Cerebellar cortex (tissue), 1 donor: Measurements from ENCODE around the gene CCHCR1.

ENCODE experiments used
- DNase-seq: peaks from one replicate; pipeline ENCODE4 v3.0.0-alpha.2; 2015; ENCODE audit warnings: low spot score

CCHCR1 gene

DNA sequence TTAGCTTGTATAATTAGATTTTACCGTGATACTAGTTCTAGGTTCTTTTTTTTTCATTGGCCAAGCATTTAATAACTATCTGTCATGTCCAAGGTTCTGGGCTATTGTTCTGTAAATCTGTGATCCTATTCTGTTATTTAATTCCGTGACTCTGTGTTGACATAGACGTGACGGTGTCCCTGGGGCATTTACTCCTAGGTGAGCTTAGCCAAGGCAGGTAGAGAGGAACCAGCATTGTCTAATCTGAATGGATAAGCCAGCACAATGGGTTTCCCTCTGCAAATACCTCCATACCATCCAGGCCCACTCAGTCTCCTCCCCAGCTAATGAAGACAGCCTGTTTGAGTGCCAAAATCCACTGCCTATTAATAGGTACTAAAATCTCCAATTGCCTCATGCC is 28.5 kb downstream of the CCHCR1 start:
- DNase-seq: no peak

DNA sequence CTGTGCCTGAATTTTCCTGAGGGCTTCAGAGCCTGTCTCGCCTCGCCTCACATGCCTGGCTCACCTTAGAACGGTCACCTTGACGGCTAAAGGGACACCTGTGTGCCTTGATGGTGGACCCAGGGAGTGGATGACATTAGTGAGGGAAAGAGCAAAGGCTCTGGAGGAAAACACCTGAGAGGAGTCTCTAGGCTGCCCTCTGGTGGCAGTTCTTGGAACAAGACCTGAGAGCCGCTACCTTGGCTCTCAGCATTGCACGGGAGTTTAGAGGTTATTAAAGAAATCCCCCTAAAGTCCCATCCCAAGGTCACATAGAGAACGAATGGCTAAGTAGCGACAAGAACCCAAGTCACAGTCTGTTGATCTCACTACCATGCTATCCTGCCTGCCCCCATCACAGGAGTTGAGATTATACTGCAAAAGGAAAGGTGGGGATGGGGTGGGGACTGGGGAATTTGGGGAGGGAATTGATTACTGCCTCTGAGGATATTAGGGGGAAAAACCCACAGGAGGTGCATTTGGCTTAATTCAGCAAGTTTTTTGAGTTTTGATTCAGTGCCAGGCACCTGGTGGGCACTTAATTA is 29.4 kb downstream of the CCHCR1 start:
- DNase-seq: peak; percentile 83

DNA sequence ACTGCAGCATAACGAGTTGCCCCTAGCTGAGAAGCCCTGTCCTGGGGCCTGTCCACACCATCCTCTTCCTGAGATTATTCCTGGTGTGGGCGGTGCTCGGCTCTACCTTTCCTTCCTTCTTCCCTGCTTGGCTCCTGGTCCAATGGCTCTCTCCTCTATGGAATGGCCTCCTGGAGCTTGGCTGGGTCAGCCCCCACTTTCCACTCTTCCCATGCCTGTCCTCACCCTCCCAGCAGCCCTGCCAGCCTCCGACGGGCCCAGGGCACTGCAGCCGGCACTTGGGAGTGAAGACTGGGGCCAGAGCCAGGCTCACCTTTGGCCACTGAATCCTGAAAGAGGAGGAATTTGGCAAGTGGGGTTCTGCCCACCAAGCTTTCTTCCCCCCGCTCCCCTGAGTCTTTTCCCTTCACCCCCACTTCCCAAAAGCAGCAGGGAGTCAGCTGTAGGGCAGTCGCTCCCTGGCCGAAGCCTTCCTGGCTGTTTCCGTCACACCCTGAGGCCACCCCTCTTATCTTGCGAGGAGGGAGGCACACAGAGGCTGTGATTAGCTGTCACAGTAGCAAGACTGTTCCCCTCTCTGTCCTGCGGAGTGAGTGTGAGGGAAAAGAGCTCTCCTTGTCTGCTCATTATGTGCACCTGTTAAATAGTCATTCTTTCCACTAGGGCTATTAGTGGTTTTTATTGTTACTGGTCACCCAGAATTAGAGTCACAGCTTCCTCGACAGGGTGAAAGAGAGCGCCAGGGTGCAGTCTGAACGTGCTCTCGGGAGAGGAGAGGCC is 31.0 kb downstream of the CCHCR1 start:
- DNase-seq: no peak

DNA sequence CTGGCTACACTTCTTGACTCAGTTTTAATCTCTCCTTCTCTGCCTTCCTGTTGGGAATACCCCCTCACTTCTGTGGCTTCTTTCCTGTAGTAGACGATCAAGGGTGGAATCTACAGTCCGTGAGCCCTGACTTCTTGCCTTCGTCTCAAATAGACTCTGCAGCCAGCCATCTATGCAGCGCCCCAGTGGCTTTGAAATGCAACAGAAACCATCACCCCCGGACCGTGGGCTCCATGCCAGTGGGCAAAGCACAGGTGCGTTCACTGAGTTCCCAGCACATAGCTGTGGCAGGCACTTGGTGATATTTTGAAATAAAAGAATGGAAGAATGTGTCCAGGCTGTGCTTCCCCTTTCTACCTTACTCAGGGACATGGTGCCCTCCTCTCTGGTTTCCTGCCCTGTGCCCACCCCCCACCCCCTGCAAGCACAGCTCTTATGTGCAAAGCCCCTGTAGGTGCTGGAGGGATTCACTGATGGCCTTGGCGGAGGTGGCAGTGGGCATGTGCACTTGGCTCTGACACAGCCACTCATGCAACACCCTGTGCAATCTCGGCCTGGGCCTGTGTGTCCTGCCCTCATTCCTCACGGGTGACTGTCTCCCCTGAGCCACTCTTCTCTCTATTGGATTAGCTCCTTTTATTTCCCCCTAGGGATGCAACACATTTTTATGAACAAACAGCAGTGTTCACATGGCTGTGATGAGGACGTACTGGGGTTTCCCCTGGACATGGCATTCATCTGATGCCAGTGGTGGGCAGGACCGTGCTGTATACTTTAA is 31.8 kb downstream of the CCHCR1 start:
- DNase-seq: no peak

DNA sequence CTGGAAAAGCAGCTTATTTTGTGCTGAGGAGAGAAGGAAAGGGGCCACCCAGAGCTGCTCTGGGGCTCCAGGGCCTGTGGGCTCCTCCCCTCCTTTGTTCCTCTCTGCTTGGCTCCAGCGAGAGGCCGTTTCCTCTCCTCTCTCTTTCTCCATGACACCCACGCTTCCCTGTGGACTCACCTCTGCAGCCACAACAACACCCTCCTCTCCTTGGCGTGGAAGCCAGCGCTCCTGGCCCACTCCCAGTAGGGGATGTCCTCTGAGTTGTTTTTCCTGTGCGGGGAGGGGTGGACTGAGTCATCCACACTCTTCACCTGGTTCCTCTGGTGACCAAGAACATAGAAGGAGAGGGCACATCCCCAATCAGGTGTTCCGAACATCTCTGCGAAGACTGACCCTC is 32.4 kb downstream of the CCHCR1 start:
- no peak for DNase-seq

DNA sequence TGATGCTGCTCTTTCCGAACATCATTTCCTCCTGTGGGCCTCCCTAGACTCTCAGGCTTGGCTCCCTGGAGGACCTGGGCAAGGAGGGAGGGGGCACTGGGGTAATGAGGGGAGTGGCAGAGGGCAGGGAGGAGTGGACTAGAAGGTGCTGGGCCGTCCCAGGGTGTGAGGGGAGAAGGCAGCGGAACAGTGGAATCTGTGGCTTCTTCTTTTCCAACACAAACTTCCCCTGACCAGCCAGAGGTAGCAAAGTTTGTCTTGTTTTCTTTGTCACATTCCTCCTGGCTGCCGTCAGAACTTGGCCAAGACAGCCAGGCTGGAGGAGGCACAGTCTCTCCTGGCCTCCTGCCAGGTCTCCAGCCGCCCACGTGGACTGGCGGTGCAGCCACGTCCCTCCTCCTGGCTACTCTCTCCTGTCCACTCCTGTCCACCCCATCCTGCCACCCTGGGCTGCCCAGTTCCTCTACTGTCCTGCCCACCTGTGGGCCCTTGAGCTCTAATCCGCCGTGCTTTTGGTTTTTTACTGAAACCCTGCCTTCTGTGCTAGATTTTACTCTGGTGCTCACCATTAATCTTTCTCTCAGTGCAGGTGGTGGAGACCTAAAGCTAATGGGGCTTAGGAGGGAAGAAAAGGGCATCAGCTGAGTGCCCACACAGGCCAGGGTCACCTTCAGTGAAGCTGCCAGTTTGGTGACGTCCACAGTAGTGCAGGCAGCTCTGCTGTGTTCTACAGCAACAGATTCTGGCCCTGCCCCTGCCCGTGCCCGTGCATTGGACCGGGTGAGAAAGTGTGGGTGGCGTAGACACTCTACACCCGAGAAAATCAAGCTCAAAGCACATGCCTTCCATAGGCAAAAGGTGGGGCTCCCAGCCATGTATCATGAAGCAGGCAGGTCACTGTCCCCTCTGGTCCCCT is 34.6 kb downstream of the CCHCR1 start:
- peak; percentile 44 for DNase-seq

DNA sequence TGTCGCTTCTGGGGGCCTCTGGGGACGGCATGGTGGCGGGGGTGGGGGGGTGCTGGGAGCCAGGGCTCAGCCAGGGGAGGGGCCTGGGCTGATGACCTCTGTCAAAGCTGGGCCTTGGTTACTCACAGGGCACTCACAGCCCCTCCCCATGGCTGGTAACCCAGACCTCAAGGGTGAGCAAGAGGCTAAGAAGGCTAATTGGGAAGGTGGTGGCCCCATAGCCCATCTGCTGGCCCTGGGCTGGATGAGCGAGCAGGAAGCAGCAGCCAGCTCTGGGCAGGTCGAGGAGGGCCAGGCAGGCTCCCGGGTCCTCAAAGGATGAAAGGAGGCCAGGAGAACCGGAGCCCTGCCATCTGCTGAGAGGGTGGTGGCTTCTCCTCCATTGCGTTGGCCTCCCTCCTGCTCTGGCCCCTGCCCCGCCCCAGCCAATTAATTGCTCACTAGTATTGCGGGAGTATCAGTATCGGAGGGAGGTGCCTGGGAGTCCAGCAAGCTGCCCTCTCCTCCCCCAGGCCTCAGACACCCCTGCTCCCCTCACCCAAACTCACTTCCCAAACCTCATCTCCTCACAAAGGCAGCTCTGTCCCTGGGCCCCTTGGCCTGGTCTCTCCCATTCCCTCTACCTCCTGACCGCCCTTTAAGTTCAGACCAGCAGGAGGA is 36.3 kb downstream of the CCHCR1 start:
- DNase-seq: no peak

DNA sequence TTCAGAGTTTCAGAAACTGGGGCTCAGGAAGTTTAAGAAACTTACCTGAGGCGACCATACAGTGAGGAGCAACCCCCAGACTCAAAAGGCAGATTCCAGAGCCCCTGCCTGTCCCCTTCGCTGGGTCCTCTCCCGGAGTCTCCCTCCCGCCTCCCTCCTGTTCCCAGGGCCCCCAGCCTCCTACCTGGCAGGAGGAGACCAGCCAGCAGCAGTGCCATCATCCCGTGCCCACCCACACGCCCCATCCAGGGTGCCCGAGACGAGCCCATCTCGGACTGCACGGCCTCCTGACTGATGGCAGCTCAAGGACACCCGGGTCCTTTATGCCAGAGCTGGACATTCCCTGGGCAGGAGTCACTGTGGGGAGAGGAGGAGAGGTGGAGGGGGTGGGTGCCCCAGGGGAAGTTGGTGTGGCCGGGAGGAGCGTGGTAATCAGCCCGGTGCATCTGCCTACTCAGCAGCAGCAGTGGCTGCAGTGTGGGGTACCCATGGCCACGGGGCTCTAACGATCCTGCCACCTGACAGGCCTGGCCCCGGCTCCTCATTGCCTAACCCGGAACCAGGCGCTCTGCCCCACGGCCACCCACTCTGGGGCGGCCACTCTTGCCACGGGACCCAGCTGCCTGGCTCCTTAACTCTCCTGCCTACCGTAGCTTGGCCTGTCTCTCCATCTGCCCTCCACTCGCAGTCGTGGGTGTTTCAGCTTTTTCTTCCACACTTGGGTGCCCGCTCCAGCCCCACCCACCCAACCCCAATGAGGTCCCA is 37.3 kb downstream of the CCHCR1 start, which contains the start of gene CDSN:
CDSN (minus strand) TSS at position 296 of the 765 bp plus-strand sequence; CDS start at position 269, 27 bp downstream.
- DNase-seq: no peak

DNA sequence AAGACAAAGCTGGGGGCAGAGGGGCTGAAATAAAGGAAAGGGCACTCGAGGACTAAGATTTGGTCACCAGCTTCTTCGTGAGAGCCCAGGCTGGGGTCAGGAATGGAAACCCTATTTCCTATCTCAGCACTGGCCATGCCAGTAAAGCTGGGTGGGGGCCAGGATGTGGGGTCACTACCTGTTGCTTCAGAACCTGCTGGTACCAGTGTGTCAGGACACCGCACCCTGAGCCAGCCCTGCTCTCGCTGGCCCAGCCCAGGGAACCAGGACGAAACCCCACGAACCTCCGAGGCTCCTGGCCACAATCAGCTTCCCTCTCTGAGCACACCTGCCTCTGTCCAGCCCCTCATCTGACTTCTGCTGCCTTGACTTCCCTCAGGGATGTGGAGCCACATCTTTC is 39.4 kb downstream of the CCHCR1 start:
- DNase-seq: no peak

DNA sequence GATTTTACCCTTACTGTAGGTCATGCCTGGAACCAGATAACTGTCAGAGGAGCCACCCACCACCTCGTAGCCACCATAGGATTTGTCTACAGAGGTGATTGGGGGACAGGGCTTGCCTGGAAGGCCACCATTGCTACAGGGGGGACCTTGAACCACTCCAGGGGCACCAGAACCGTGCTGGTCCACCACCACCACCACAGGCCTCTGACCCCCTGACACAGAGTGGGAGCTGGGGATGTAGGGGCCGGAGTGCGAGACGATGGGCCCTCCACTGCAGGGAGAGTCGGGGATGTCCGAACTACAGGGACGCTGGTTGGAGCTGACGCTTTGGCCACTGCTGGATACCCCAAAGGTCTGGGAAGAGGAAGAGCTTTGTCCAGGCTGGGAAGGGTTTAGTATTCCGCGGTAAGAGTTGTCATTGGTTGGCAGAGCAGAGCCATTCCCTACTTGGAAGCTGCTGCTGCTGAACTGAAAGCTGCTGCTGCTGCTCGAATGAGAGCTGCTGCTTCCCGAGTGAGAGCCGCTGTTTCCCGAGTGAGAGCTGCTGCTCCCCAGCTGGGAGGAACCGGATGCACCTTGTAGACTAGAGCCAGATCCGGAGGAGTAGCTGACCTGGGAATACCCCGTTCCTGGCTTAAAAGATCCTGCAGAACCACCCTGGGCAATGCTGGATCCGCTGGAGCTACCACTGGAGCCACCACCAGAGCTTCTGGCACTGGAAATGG is 40.8 kb downstream of the CCHCR1 start:
- DNase-seq: no peak

DNA sequence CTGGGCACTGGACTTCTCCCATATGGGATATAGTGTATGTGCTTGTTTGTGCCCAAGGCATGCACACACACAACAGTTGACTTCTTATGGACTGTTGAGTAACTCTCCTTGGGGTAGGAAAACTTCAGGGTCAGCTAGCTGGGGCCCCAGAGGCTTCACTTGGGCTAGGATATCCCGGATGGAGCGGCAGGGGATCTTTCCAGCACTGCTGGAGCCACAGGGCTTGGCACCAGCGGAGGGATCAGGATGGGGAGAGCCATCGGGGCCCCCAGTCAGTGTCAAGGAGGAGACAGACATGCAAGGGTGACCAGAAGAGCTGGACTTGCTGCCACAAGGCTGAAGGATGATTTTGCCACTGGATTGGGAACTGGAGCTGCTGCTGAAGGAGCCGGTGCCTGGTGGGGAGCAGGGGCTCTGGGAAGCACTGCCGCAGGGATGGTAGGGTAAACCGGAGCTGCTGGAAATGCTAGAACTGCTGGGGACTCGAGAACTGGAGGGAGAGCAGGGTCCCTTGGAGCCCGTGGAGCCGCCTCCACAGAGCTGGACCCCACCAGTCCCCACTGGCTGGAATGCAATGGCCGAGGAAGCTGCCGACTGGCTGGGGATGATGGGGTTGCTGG is 41.6 kb downstream of the CCHCR1 start:
- no peak for DNase-seq

DNA sequence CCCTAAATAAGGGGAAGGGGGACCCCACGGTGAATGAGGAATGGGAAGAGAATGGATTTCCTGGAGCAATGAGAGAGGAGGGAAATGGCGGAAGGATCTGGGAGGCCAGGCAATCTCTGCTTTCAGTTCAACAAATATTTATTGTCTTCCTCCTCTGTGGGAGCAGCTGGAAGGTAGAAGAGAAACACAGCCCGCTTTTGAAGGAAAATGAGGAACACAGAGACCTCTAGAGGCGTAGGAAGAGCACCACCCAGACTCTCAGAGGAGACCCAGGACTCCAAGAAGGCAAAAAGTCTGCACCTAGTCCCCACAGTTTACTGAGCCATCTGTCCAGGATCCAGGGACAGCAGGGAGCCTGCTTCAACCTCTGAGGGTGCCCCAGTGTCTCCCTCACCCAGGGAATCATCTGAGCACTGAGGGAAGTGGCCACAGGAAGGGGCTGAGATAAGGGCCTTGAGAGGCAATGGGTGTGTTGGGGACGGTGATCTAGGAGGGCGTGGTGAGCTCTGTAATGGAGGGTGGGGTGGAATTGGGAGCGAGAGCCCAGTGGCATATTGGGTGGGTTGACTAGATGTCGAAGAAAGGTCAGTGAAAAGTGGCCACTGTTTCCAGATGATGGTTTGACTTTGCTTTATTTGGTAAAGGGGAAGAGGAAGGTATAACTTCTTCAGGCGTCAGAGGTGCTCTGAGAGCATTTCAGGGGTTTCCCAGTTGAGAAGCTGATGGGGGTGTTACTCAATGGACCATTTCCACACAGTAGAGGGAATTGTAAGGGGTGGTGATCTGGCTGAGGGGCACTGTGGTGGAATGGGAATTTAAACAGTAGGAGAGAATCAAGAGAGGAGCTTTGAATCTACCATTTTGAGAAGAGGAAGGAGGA is 42.4 kb downstream of the CCHCR1 start:
- DNase-seq: peak; percentile 39

DNA sequence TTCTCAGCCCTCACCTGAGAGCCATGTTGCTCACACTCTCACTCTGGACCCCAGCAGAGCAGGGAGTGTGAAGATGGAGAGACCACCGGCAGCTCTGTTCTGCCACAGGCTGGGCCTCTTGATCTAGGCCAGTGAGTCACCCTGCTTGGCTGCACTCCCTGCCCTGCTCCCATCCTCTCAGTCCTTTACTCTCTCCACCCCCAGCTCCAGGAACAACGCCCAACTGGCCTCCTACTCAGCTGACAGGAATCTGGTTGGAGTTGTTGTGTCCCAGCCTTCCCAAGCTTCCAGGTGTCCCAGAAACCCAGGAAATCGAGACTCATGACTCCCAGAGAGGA is 43.1 kb downstream of the CCHCR1 start, which contains the start of gene PSORS1C1:
PSORS1C1 (plus strand) TSS at position 260 of the 338 bp plus-strand sequence. CDS start 14,833 bp downstream, outside the sequence.
- no peak for DNase-seq

DNA sequence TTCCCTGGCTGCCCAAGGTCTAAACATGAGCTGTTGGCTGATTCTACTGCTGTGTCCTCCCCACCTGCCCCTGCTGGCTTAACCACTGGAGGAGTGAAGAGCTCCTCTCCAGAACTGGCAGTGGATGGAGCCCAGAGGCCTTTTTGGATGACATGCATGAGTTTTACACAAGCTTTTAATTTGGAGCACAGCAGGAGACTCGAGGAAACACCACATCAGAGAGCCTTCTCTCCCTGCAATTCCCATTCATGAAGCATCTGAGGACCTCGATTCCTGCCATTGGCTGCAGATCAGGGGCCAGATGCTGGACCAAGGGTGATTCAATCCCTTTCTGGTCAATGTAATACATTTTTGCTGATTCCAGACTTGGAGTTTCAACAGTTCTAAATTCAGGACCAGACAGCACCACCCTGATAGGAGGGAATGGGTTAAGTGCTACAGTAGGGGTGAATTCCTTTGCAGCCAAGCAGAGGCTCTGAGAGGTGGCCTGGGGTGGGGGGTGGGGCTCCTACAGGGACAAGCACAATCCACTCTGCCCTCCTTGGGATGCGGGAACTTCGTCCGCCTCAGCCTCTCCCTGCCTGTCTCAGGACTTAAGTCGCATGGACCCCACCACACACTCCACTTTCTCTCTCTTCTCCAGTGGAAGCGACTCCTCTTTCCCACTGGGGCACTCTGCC is 43.6 kb downstream of the CCHCR1 start:
- no peak for DNase-seq

DNA sequence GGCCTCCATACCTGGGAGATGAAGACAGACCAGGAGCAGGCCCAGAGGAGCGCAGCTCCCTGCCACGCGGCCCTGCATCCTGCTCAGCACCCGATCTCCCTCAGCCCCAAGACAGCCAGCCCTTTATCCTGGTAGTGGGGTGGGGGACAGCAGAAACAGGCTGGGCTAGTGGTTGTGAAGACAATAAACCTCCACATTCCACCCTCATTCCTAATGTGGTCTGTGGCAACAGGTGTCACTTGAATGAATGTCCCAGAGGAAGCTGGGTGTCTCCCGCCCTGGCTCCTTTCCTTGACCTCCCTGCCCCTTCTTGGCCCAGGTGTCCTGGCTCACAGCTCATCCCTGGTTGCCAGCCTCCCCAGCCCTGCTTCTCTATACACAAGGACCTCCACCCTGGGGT is 45.1 kb downstream of the CCHCR1 start, which contains the start of gene C6orf15:
C6orf15 (minus strand) TSS at position 98 of the 400 bp plus-strand sequence; CDS start at position 78, 20 bp downstream.
- no peak for DNase-seq

DNA sequence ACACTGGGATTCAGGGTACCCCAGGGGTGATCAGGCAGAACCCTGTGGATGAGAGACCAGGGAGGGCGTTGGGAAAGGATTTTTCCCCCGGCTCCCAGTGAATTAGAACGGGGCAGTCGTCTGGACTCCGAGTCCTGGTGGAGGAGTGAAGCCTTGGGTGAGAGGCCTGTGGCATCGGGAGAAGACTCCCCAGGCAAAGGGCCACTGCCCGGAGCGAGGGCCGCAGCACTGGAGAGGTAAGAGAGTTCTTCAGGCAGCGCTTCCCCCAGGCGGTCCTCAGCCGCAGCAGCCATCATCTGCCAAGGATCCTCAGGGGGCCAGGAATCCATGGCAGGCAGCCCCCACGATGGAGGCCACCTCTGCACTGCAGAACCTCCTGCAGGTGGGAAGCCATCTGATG is 45.9 kb downstream of the CCHCR1 start:
- no peak for DNase-seq

DNA sequence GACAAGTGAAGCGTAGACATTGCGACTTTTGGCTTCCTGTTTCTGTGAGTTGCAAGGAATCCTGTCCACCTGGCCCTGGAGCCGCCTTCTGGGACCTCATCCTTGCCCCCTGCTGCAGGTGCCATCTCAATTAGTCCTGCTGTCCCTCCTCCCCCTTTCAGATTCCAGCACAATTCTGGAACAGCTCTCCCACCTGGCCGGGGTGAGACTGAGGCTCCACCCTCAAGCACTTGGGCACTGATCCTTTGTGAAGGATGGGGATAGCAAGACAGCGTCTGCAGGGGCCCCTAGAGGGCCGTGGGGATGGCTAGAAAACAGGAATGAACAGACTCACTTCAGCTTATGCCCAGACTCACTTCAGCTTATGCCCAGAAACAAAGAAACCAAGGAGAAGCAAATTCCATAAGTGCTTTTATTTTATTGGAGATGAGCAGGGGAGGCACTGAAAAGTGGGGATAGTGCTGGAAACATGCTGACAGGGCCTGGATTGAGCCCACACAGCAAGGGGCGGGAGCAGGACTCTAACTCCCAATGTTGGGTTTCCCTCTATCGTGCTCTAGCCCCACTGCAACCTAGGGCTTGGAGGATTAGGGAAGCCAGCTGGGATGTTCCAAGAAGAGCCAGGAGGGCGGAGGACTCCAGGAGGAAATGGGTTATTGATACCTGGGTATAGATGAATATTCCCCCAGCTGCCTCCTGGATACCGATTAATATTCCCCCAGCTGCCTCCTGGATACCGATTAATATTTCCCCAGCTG is 46.6 kb downstream of the CCHCR1 start:
- no peak for DNase-seq
